GM20000 (cell line): ENCODE data around the gene RCAN1.

ENCODE experiments used
- DNase-seq: peaks from one replicate; pipeline ENCODE4 v3.0.0; 2012; ENCODE audit warnings: low spot score
- CTCF ChIP-seq: IDR thresholded peaks from 2 replicates; pipeline ENCODE4 v1.5.1; 2012; ENCODE audit warnings: mild to moderate bottlenecking, control low read depth; ENCODE audit errors: extremely low read depth, missing control alignments

RCAN1 gene

GRCh38 chr21:34639250-34639649, 24.3 kb upstream of the RCAN1 start:
- no peak for DNase-seq
- TF ChIP-seq CTCF, result no peak

GRCh38 chr21:34636961-34637360, 22.0 kb upstream of the RCAN1 start:
- no peak for TF ChIP-seq CTCF
- no peak for DNase-seq

- DNase-seq, result no peak
- TF ChIP-seq CTCF, result peak; percentile 14
Measured at GRCh38 chr21:34635307-34635706, 20.4 kb upstream of the RCAN1 start.

GRCh38 chr21:34632498-34632897, 17.6 kb upstream of the RCAN1 start:
- no peak for TF ChIP-seq CTCF

GRCh38 chr21:34630536-34631143, 15.7 kb upstream of the RCAN1 start:
- TF ChIP-seq CTCF, result peak; percentile 62
- DNase-seq, result peak; percentile 69

More at GRCh38 chr21:34632498-34632897, 17.6 kb upstream of the RCAN1 start:
- no peak for DNase-seq

- DNase-seq, result no peak
- no peak for TF ChIP-seq CTCF
Measured at GRCh38 chr21:34626131-34626530, 11.2 kb upstream of the RCAN1 start.

GRCh38 chr21:34625030-34625593, 10.2 kb upstream of the RCAN1 start:
- TF ChIP-seq CTCF, result no peak
- no peak for DNase-seq
